EH (cell line): Measurements from ENCODE around the gene PRTN3.
"Not testable (repeated sequence)": the region's sequence is repeated elsewhere in the genome, so short reads cannot be mapped to it uniquely, and the experiment has no call there.

Experiments used
- DNase-seq: peaks from one replicate; pipeline ENCODE4 v3.0.0-alpha.2; 2015; ENCODE audit warnings: low read depth

The PRTN3 gene

GRCh38 chr19:866769-867300, 26.0 kb downstream of the PRTN3 start:
- DNase-seq = no peak

- no peak for DNase-seq
Measured at GRCh38 chr19:867301-867793, 26.5 kb downstream of the PRTN3 start.

GRCh38 chr19:867855-868457, 27.2 kb downstream of the PRTN3 start:
- DNase-seq = no peak

- no peak for DNase-seq
Measured at GRCh38 chr19:868458-869244, 27.9 kb downstream of the PRTN3 start.

- peak; percentile 97 for DNase-seq
Measured at GRCh38 chr19:869245-870177, 28.7 kb downstream of the PRTN3 start.

GRCh38 chr19:870314-870713, 29.5 kb downstream of the PRTN3 start:
- no peak for DNase-seq

GRCh38 chr19:870963-871401, 30.2 kb downstream of the PRTN3 start:
- no peak for DNase-seq

GRCh38 chr19:871446-872265, 30.9 kb downstream of the PRTN3 start:
- DNase-seq = no peak

GRCh38 chr19:872266-872951, 31.6 kb downstream of the PRTN3 start:
- peak; percentile 42 for DNase-seq

GRCh38 chr19:873084-873483, 32.3 kb downstream of the PRTN3 start:
- peak; percentile 43 for DNase-seq

GRCh38 chr19:873561-874041, 32.8 kb downstream of the PRTN3 start:
- no peak for DNase-seq

GRCh38 chr19:875265-875879, 34.6 kb downstream of the PRTN3 start:
- DNase-seq = no peak

GRCh38 chr19:876089-876488, 35.3 kb downstream of the PRTN3 start:
- DNase-seq = no peak

- DNase-seq = no peak
Measured at GRCh38 chr19:876780-877314, 36.0 kb downstream of the PRTN3 start.

GRCh38 chr19:877992-878660, 37.3 kb downstream of the PRTN3 start:
- not testable (repeated sequence) for DNase-seq

- not testable (repeated sequence) for DNase-seq
Measured at GRCh38 chr19:878751-879561, 38.2 kb downstream of the PRTN3 start.

GRCh38 chr19:879711-880438, 39.1 kb downstream of the PRTN3 start:
- no peak for DNase-seq
